H1 (cell line): ENCODE data around the gene CHTF8. TPM values are rescaled to one million over a fixed set of nuclear protein-coding genes. Genes with fewer than 3 reads are reported as not detected.

ENCODE experiments used
- CTCF ChIA-PET: fragments of 300-600 bp; sonication (Branson Sonifier 250); formaldehyde crosslinking; loops from one replicate; lab custom pipeline; 2021; ENCODE audit not compliant: partially characterized antibody; lab: Charles Lee
- POLR2A ChIA-PET: fragments of 300-600 bp; sonication (Branson Sonifier 250); formaldehyde crosslinking; loops from one replicate; lab custom pipeline; 2021; ENCODE audit warnings: inconsistent platforms; ENCODE audit not compliant: partially characterized antibody; lab: Charles Lee
- DNase-seq, 2 experiments: peaks; one replicate each; pipeline versions ENCODE4 v3.0.0 to v3.0.0-alpha.2; 2010 to 2022; ENCODE audit warnings: low spot score in 2 of 2, low read depth in 1 of 2, mixed read lengths in 1 of 2
- FAIRE-seq: peaks from 2 replicates; lab custom pipeline; 2011; peaks lifted over from hg19 to GRCh38; lab: Jason Lieb, UNC
- H2AFZ ChIP-seq: 2 replicates; pipeline ENCODE4 v1.8.1; 2012; ENCODE audit warnings: low read length, inconsistent platforms
- H2AK5ac ChIP-seq: 2 replicates; pipeline ENCODE4 v1.6.1; 2013; ENCODE audit warnings: low read depth, low read length
- H2BK120ac ChIP-seq: replicated peaks from 2 replicates; pipeline ENCODE3; 2013; ENCODE audit warnings: low read depth, low read length, inconsistent platforms
- H2BK12ac ChIP-seq: 2 replicates; pipeline ENCODE4 v1.6.1; 2013; ENCODE audit warnings: low read depth, low read length
- H2BK15ac ChIP-seq: 2 replicates; pipeline ENCODE4 v1.6.1; 2013; ENCODE audit warnings: low read length
- H2BK20ac ChIP-seq: 2 replicates; pipeline ENCODE4 v1.6.1; 2013; ENCODE audit warnings: low read length
- H2BK5ac ChIP-seq: 2 replicates; pipeline ENCODE4 v1.6.1; 2013; ENCODE audit warnings: low read depth, low read length
- H3K14ac ChIP-seq: 2 replicates; pipeline ENCODE4 v1.6.1; 2013; ENCODE audit warnings: inconsistent platforms; ENCODE audit not compliant: insufficient read length
- H3K18ac ChIP-seq: 2 replicates; pipeline ENCODE4 v1.6.1; 2013; ENCODE audit warnings: low read length; ENCODE audit errors: extremely low read depth
- H3K23ac ChIP-seq: 2 replicates; pipeline ENCODE4 v1.6.1; 2013; ENCODE audit warnings: inconsistent platforms; ENCODE audit not compliant: insufficient read length
- H3K23me2 ChIP-seq: 2 replicates; pipeline ENCODE4 v1.6.1; 2013; ENCODE audit warnings: low read depth, low read length
- H3K27ac ChIP-seq: 2 replicates; pipeline ENCODE4 v1.6.1; 2011; ENCODE audit warnings: low read depth, low read length, inconsistent platforms
- H3K27me3 ChIP-seq, 4 experiments: replicated peaks in 1 of 4; 1 replicate in 1 of 4; 2 replicates in 3 of 4; pipeline versions ENCODE4 v1.6.1 to v1.8.1; 2011 to 2013; ENCODE audit warnings: low read length in 3 of 4, mild to moderate bottlenecking in 3 of 4, inconsistent platforms in 2 of 4, mixed read lengths in 2 of 4, moderate library complexity in 1 of 4; ENCODE audit not compliant: control insufficient read depth in 3 of 4, insufficient read depth in 3 of 4; ENCODE audit errors: extremely low read depth in 1 of 4
- H3K36me3 ChIP-seq, 4 experiments: 2 replicates each; pipeline versions ENCODE4 v1.6.1 to v1.8.1; 2011 to 2013; ENCODE audit warnings: mild to moderate bottlenecking in 4 of 4, low read length in 3 of 4, moderate library complexity in 2 of 4, control low read depth in 1 of 4, inconsistent platforms in 1 of 4; ENCODE audit not compliant: insufficient read depth in 4 of 4, control insufficient read depth in 2 of 4
- H3K4ac ChIP-seq: replicated peaks from 2 replicates; pipeline ENCODE3; 2013; ENCODE audit warnings: low read length, low read depth, mixed read lengths, inconsistent platforms; ENCODE audit not compliant: insufficient read length
- H3K4me1 ChIP-seq, 4 experiments: replicated peaks in 1 of 4; 1 replicate in 1 of 4; 2 replicates in 3 of 4; pipeline versions ENCODE4 v1.6.1 to v1.8.1; 2011 to 2013; ENCODE audit warnings: low read length in 3 of 4, inconsistent platforms in 2 of 4, mixed read lengths in 1 of 4; ENCODE audit not compliant: insufficient read depth in 4 of 4, control insufficient read depth in 3 of 4
- H3K4me2 ChIP-seq, 2 experiments: 2 replicates each; pipeline versions ENCODE4 v1.6.1 to v1.8.1; 2011 to 2013; ENCODE audit warnings: low read depth in 2 of 2, low read length in 2 of 2, control low read depth in 1 of 2, inconsistent platforms in 1 of 2, mild to moderate bottlenecking in 1 of 2; ENCODE audit not compliant: insufficient read depth in 1 of 2
- H3K4me3 ChIP-seq, 4 experiments: fragments of 200-600, 300-600 bp in 1 of 4; sonication (generic), shearing (Covaris generic), sonication (Bioruptor Twin) in 1 of 4; 2 replicates each; pipeline versions ENCODE4 v1.5.1 to v1.8.1; 2011 to 2016; ENCODE audit warnings: low read length in 4 of 4, low read depth in 3 of 4, control low read depth in 2 of 4, inconsistent platforms in 2 of 4, mild to moderate bottlenecking in 2 of 4, mixed read lengths in 1 of 4, moderate library complexity in 1 of 4; ENCODE audit not compliant: insufficient read depth in 2 of 4; ENCODE audit errors: extremely low read depth in 1 of 4
- H3K56ac ChIP-seq: replicated peaks from 2 replicates; pipeline ENCODE3; 2013; ENCODE audit warnings: low read depth, mild to moderate bottlenecking, mixed read lengths, low read length, inconsistent platforms; ENCODE audit not compliant: insufficient read length
- H3K79me1 ChIP-seq: 2 replicates; pipeline ENCODE4 v1.6.1; 2013; ENCODE audit warnings: low read depth, low read length, control low read depth
- H3K79me2 ChIP-seq, 2 experiments: 2 replicates each; pipeline versions ENCODE4 v1.6.1 to v1.8.1; 2012 to 2013; ENCODE audit warnings: low read length in 2 of 2, mild to moderate bottlenecking in 2 of 2, inconsistent platforms in 1 of 2; ENCODE audit not compliant: insufficient read depth in 2 of 2, control insufficient read depth in 1 of 2
- H3K9ac ChIP-seq, 4 experiments: replicated peaks in 1 of 4; 1 replicate in 1 of 4; 2 replicates in 3 of 4; pipeline versions ENCODE4 v1.6.1 to v1.8.1; 2011 to 2013; ENCODE audit warnings: low read depth in 3 of 4, low read length in 3 of 4, control low read depth in 2 of 4, mild to moderate bottlenecking in 2 of 4, moderate library complexity in 2 of 4, inconsistent platforms in 1 of 4; ENCODE audit errors: extremely low read depth in 1 of 4
- H3K9me3 ChIP-seq, 2 experiments: 2 replicates each; pipeline versions ENCODE4 v1.6.1 to v1.8.1; 2012 to 2013; ENCODE audit warnings: mild to moderate bottlenecking in 2 of 2, moderate library complexity in 2 of 2, control low read depth in 1 of 2, inconsistent platforms in 1 of 2, low read depth in 1 of 2, low read length in 1 of 2, mixed read lengths in 1 of 2; ENCODE audit not compliant: insufficient read depth in 2 of 2
- H4K20me1 ChIP-seq, 2 experiments: replicated peaks in 1 of 2; 2 replicates each; pipeline versions ENCODE3 to v1.8.1; 2011 to 2013; ENCODE audit warnings: inconsistent platforms in 2 of 2, low read length in 2 of 2, mild to moderate bottlenecking in 1 of 2; ENCODE audit not compliant: insufficient read depth in 2 of 2, control insufficient read depth in 1 of 2
- H4K5ac ChIP-seq: 2 replicates; pipeline ENCODE4 v1.6.1; 2013; ENCODE audit warnings: low read length, low read depth, mixed read lengths, inconsistent platforms; ENCODE audit not compliant: insufficient read length
- H4K8ac ChIP-seq: 2 replicates; pipeline ENCODE4 v1.8.0; 2013; ENCODE audit warnings: mild to moderate bottlenecking, moderate library complexity, low read length, inconsistent platforms; ENCODE audit not compliant: insufficient read depth; ENCODE audit errors: extremely low read depth
- H4K91ac ChIP-seq: replicated peaks from 2 replicates; pipeline ENCODE3; 2013; ENCODE audit warnings: low read length, mixed read lengths, inconsistent platforms; ENCODE audit not compliant: insufficient read length
- FOSL1 ChIP-seq: IDR thresholded peaks from 2 replicates; pipeline ENCODE4 v1.6.1; 2011; ENCODE audit warnings: mild to moderate bottlenecking, low read depth, low read length, moderate library complexity; ENCODE audit not compliant: insufficient read depth
- HDAC2 ChIP-seq, 2 experiments: fragments of 300-600 bp in 1 of 2; sonication (generic) in 1 of 2; IDR thresholded peaks; 2 replicates each; pipeline ENCODE4 v1.6.1; 2011 to 2012; ENCODE audit warnings: low read depth in 2 of 2, low read length in 2 of 2, mild to moderate bottlenecking in 2 of 2, moderate library complexity in 2 of 2, borderline replicate concordance in 1 of 2, inconsistent platforms in 1 of 2
- NANOG ChIP-seq: IDR thresholded peaks from 2 replicates; pipeline ENCODE4 v1.6.1; 2011; ENCODE audit warnings: low read length, low read depth, mild to moderate bottlenecking, inconsistent platforms; ENCODE audit not compliant: insufficient read depth, poor library complexity, severe bottlenecking
- RXRA ChIP-seq: IDR thresholded peaks from 2 replicates; pipeline ENCODE4 v1.6.1; 2011; ENCODE audit warnings: low read depth, mild to moderate bottlenecking, low read length, moderate library complexity; ENCODE audit not compliant: insufficient read depth
- WGBS, 2 experiments: shearing (Covaris generic) in 1 of 2; methylation state at CpG; one replicate each; pipeline versions ENCODE4 v1.1.6 to v1.1.7; 2013 to 2015; ENCODE audit warnings: low lambda C conversion rate in 2 of 2, mixed read lengths in 2 of 2, inconsistent platforms in 1 of 2, low coverage in 1 of 2, missing lambda C conversion rate in 1 of 2; ENCODE audit not compliant: insufficient replicate concordance in 2 of 2, insufficient coverage in 1 of 2, insufficient read length in 1 of 2; ENCODE audit errors: extremely low coverage in 1 of 2, missing lambda C conversion rate in 1 of 2; 5-methylcytosine and 5-hydroxymethylcytosine counted together
- polyA plus RNA-seq, 7 experiments: library from polyadenylated mRNA; depleted of rRNA in 3 of 7; stranded (reverse) in 5 of 7; unstranded in 2 of 7; fragments of >200 nt in 5 of 7; fragments of 200-250 nt in 2 of 7; gene quantifications; 1 replicate in 5 of 7; 2 replicates in 1 of 7; 4 replicates in 1 of 7; pipeline versions ENCODE4 v1.2.1 to v1.2.3, GENCODE V29; 2011 to 2013; ENCODE audit warnings: missing spikeins in 2 of 7, mixed read lengths in 2 of 7
- total RNA-seq: library from RNA; stranded (reverse); fragmentation: NEBNext Ultra II Directional; extraction: Animal tissue kit (Norgen Biotek cat#: 25700); gene quantifications from 2 replicates; pipeline ENCODE4 v1.2.1, GENCODE V29; 2021

Gene CHTF8
- total and polyA plus RNA-seq, 2 of the 8 experiments (the other 6 are each of a cell fraction or from before 2014, with no cell fraction given): 114 to 138 TPM

DNA sequence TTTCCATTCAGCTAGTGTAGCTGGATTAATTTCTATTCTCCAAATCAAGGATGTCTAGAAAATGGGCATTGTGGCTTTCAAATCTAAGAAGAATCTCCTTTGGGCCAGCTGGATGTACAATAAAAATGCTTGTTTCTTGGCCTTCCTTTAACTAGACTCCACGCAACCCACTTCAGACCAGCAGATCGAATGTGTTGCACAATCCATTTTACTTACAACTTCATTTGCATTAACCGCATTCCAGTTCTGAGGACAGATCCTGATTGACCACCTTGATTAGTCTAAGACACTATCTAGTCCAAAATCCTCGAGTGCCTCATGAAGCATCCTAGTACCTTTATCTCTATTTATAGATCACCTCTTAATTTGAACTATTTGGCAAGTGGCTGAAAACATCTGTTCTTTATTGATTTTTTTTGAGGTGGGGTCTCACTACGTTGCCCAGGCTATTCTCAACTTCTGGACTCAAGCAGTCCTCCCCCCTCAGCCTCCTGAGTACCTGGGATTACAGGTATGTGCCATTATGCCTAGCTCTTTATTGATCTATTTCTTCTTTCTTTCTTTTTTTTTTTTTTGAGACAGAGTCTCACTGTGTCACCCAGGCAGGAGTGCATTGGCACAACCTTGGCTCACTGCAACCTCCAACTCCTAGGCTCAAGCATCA lies 47.2 kb downstream of the CHTF8 start:
- CTCF ChIA-PET: interaction anchor here (0.6 to 2.5 kb wide), 11 partner anchors 7 to 276 kb away, joined by 3 to 9 read pairs (median 4); partner anchors contain the start of gene HAS3
- TF ChIP-seq FOSL1 (no peak), RXRA (no peak), HDAC2 (IDR thresholded peaks at IDR 0.05; ENCODE audit: borderline replicate concordance in 1 of 2, low read depth in 2 of 2, low read length in 2 of 2) (no peak), NANOG (no peak)
- WGBS, 2 experiments: 94% methylated on average over 5 of the region's 5 CpGs; no CpG with 5 or more reads in 1 of the 2 experiments

More for the DNA sequence above, 47.2 kb downstream of the CHTF8 start:
- Histone ChIP-seq H3K23me2 (no peaks in the 10 kb centered on the region), H3K4me2 (no peak overlapping the region), H4K91ac (no peak overlapping the region), H2BK20ac (no peak overlapping the region), H3K27me3 (no peaks in the 10 kb centered on the region), H3K4ac (no peak overlapping the region), H3K56ac (no peak overlapping the region), H2BK12ac (no peak overlapping the region), H2AK5ac (no peak overlapping the region), H3K79me2 (no peaks in the 10 kb centered on the region), H2AFZ (no peak overlapping the region), H3K18ac (no peak overlapping the region), H2BK15ac (no peak overlapping the region), H3K9ac (no peak overlapping the region), H3K23ac (no peak overlapping the region), H4K8ac (no peak overlapping the region), H3K36me3 (no peaks in the 10 kb centered on the region), H4K20me1 (no peaks in the 10 kb centered on the region), H3K79me1 (no peaks in the 10 kb centered on the region), H3K4me3 (no peak overlapping the region), H3K14ac (no peak overlapping the region), H3K27ac (no peak overlapping the region), H2BK5ac (no peak overlapping the region), H3K9me3 (no peaks in the 10 kb centered on the region), H3K4me1 (peaks cover 9 to 14% (median 12%) of the 10 kb centered on the region in 4 experiments), H2BK120ac (no peak overlapping the region), H4K5ac (no peak overlapping the region)
- POLR2A ChIA-PET: interaction anchor here (0.6 to 3.6 kb wide), 6 partner anchors 9 to 112 kb away, joined by 3 to 15 read pairs (median 4); no protein-coding TSS in a partner anchor
- FAIRE-seq (no peak), DNase-seq (no peak)
